Measurements from ENCODE around the gene ICOS.

Gene ICOS

DNA sequence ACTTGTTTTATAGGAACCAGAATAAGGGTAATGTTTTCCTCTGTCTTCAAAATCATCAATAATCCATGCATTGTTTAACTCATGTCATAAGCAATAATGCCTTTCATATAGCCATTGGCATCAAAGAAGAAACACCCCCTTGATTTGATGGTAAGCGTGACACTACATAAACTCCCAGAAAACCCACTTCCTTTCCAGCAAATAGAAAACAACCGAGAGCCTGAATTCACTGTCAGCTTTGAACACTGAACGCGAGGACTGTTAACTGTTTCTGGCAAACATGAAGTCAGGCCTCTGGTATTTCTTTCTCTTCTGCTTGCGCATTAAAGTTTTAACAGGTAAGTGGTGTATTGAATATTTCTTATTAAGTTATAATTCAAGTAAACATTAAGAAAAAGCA, at the start of gene ICOS:
TSS of gene ICOS (plus strand) at position 229 of the 400 bp plus-strand sequence. CDS start at position 281, 52 bp downstream.
- DNase-seq, result no peak

- no peak for DNase-seq
Observed at GRCh38 chr2:203887677-203888076, 48.9 kb upstream of the ICOS start.

GRCh38 chr2:203889542-203889941, 47.0 kb upstream of the ICOS start:
- DNase-seq, result no peak

DNA sequence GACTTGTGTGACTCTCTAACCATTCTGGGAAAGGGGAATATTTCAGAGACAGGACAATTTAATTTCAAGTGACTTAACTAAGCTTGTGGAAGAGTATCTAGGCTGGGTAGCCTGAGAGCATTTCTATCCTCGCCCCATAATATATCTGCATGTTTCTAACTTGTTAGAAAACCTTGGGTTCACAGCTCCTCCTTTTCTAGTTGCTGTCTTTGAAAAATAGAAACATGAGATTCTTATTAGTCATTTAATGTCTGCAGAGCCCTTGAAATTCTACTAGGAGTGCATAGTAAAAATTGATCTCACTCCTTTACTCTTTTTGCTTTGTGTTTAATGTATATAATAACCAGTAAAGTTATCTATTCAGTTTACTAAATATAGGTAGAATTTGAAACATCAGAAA, 46.6 kb upstream of the ICOS start:
- no peak for DNase-seq

- DNase-seq, result no peak
Observed at GRCh38 chr2:203890733-203891132, 45.8 kb upstream of the ICOS start.

DNA sequence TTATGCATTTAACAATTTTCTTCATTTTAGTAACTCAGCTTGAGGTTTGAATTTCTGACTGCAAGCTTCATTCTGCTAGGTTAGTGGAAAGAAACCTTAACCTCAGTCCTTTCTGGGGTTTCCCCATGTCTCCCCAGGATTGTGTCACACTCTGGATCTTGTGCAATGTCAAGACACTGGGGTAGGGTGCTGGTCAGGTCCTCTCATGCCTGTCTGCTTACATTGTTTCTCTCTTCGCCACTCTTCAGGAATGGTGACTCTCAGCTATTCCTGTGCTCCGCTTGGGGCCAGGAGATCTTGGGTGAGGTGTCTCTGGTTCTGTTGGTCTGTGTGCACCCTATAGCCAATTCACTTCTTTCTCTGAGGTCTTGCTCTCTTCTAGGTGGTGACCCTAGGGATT, 45.1 kb upstream of the ICOS start:
- DNase-seq, result peak; percentile 74

GRCh38 chr2:203892207-203892606, 44.4 kb upstream of the ICOS start:
- no peak for DNase-seq

DNA sequence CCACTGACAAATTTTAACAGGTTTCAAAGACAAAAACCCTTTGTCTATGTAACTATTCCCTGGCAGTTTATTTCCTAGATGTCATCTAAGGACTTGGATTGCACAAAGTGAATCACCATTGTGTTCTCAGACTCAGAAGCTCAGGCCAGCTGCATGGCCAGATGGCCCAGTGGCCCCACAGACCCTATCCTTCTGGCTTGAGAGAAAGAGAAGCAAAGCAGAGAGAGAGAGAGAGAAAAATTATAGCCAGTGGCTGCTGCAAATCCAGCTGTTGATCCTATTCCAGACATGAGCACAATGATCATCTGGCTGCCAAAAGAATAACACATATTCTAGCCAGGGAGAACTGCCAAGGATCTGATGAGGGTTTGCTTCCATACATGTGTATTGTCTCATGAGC, 43.2 kb upstream of the ICOS start:
- DNase-seq, result no peak

GRCh38 chr2:203893840-203894239, 42.7 kb upstream of the ICOS start:
- DNase-seq, result no peak

DNA sequence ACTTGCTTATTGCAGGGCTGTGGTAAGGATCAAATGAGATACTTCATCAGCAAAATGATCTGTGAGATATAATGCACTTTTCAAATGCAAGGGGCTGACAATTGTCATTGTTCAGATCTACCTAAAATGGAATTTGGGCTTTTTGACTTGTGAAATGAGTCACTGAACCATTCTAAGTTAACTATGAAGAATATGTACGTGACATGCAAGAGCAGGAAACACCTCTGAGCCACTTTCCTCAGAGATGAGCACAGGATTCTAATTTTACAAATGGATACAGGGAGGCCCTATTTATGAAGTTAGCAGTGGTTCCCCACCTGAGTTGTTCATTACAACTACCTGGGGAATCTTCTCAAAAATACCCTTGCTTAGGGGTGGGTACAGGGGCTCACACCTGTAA, 42.3 kb upstream of the ICOS start:
- DNase-seq, result no peak

DNA sequence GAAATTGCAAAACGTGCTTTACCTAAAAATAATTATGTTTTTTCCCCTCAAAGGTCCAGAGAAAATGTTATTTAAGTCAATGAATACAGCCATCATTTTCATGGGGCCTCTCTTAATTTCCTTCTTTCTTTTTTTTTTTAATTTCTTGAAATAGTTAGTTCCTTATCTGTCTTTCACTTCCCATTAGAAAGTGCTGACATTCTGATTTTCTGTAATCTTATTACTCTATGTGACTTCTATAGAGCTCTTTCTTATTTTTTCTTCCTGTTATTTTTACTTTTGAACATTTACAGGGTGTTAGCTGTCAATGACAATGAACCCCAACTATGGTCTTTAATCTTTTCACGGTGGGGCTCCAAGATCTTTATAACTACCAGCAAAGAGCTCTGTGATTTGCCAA, 39.0 kb upstream of the ICOS start:
- DNase-seq, result no peak

- DNase-seq, result no peak
Observed at GRCh38 chr2:203898657-203899056, 37.9 kb upstream of the ICOS start.

DNA sequence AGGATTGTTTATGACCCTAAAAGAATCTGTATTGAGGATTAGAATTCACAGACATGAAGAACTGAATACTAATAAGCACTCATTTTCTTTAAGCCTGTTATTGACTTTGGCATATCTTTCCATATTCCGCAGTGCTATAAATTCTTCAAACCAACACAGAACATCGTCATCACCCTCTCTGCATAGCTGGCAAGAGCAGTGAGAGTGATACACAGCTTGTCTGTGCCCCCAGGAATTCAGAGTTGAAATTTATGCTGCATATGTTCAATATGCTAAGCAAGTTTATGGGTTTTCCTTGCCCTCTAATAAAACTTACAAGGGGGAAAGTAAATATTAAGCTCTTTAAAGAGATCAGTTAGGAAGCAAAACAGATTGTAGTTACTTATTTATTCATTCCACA, 36.3 kb upstream of the ICOS start:
- no peak for DNase-seq

DNA sequence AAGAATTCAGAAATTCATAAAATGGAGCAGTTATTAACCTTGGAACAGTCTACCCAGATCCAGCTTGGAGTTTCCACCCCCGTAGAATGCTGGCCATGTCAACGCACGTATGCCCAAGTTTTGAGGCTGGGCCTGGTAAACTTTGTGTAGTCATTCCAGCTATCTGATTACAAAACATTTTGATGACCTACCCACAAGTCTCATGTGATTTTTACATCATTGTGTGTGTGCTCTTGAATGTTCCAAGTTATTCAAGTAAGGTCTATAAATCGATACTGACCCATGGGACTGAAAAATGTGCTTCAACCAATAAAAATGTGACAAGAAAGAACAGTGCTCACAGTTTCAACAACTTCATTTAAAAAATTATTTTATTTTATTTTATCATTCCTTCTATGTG, 32.5 kb upstream of the ICOS start:
- no peak for DNase-seq

DNA sequence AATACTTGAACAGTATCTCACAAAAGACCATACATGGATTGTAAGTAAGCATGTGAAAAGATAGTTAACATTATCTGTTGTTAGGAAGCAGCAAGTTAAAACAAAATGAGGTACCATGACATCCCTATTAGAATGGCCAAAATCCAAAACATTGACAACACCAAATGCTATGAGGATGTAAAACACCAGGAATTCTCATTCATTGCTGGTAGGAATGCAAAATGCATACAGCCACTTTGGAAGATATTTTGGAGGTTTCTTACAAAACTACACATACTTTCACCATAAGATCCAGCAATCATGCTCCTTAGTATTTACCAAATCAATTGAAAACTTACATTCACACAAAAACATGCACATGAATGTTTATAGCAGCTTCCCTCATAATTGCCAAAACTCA, 30.9 kb upstream of the ICOS start:
- no peak for DNase-seq

DNA sequence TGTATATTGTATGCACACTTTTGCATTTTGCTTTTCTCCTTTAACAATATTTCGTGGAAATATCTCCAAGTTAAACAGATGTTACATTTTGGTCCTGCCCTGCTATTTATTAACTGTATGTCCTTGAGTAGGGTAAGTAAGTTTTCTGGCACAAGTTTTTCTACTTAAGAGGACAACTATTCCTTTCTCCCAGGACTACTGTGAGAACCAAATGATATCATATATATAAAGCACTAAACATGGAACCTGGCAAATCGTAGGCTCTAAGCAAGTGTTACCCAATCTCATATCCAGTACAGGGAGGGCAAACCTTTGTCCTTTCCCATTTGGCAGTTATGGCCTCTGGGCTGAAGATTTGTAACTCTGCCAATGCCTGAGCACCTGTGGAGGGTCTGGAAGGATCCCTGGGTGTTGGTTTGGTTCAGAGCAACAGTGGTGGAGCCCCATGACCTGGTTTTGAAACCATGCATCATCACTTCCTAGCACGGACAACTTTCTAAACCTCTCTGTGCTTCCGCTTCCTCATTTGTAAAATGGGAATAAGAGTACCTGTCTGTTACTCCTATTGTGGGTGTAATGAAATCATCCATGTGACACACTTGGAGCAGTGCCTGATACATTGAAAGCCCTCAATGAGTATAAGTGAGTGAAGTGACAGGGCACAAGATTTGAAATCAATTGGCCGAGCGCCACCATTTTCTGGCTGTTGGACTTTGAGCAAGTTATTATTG, 28.3 kb upstream of the ICOS start:
- DNase-seq, result no peak

- DNase-seq, result no peak
Observed at GRCh38 chr2:203908797-203909185, 27.8 kb upstream of the ICOS start.

DNA sequence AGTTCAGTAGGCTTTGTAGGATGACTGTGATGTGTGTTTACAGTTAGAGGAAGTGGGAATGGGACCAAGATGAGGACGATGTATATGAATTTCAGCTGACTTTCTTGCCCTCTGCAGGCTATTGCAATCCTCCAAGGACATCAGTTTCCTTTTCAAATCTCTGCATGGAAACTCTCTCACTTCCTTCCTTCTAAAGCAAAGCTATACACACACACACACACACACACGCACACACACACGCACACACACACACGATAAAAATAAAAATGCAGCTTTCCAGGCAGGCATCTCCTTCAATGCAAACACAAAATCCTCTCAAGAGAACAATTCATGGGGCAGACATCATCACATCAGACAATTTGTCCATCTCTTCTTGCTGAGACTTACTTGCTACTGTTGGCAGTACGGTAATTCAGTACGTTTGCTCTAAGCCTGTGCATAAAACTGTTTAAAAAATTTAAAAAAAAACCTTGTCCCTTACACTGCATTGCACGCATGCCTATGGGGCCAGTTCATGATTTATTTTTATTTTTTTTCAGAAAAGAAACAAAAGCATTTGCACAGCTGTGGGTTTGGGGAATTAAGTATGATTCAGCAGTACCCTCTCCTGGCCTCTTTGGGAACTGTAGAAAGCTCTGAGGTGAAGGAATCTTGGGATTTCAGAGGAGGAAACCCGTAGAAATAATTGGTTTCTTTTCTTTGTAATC, 27.1 kb upstream of the ICOS start:
- no peak for DNase-seq

DNA sequence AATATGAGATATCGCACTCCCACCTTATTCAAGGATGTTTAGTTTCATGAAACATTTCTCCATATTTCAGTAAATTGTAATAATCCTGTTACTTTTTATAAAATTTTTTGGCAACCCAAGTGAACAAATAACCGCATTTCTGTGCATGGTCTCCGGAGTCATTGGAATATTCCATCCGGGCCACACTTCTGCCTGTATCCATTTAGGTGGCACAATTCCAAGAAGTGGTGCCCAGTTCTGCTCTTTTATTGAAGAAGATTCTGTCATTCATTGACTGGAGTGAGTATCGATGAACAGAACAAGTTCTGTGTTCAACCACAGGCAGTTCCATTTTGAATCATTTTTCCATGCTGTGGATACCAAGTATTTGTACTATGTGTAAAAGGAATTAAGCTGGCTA, 26.6 kb upstream of the ICOS start:
- no peak for DNase-seq

DNA sequence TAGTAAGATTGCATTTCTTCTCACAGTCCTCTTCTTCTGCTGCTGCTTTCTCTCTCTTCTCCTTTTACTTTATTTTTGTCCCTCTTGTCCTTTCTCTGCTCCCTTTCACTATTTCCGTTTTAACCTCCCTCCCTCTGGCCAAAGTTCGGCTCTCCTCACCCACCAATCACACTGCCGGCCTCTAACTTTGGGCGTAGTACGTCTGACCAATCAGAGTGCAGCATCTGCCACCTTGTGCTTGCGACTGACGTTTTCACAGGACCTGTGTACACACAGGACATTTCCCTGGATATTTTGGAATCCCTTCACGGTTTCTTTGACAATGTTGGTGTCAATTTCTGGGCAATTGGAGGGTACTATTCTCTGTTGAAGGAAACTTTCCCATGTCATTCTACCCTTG, 22.6 kb upstream of the ICOS start:
- no peak for DNase-seq

GRCh38 chr2:203914546-203915182, 21.9 kb upstream of the ICOS start:
- DNase-seq, result no peak

DNA sequence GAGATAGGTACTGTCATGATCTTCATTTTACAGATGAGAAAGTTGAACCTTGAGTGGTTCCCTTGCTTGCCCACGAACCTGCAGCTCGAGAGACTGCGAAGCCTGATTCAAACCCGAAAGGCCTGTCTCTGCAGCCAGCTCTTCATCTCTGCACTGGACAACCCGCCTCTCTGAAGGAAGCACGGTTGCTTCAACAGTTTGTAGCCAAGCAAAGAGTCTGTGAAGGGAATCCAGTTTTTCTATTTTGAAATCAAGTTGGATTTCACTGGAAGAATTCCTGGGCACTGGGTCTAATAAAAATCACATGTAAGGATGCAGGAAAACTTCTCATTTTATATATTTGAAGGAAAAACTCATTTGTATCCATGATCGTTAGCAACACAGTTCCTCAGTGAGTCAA, 21.3 kb upstream of the ICOS start:
- DNase-seq, result no peak

GRCh38 chr2:203916756-203917155, 19.8 kb upstream of the ICOS start:
- DNase-seq, result no peak

DNA sequence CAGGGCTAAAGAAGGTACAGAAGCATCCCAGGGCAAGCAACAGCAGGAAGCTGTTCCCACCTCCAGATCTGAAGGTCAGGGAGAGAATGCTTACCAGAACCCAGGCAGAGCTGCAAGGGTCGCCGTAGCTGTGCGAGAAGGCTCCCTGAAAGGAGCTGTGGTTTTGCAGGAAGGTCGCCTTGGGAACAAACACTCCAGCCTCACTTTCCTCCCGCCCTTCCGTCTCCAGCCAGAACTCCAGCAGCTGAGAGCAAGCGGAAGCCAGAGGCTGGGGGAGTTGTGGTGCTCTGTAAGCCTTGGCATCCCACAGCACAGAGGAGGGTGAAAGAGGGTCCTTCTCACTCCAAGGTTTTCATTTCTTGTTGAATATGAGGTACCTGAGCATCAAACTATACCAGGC, 18.3 kb upstream of the ICOS start:
- no peak for DNase-seq
